GM21528 (cell line): ENCODE measurements around the gene GEMIN8.

Experiments used
- ATAC-seq: cut with Tn5 transposase; IDR thresholded peaks from one replicate; pipeline ENCODE4 v1.9.1; 2021; ENCODE audit warnings: mild to moderate bottlenecking, moderate library complexity; ENCODE audit not compliant: unreplicated experiment, low FRiP score

GEMIN8 gene

DNA sequence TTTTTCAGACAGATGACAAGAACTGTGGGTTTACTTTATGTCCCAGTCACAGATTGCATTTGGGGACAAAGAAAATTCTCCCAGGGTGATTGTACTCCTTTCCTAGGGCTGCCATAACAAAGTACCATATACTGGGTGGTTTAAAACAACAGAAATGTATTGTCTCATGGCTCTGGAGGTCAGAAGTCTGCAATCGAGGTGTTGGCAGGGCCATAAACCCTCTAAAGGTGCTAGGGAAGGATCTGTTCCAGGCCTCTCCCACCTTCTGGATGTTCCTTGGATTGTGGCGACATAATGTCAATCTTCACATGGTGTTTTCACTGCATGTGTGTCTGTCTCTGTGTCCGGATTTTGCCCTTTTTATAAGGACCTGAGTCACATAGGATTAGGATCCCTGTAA lies 12.3 kb downstream of the GEMIN8 start:
- ATAC-seq = no peak

DNA sequence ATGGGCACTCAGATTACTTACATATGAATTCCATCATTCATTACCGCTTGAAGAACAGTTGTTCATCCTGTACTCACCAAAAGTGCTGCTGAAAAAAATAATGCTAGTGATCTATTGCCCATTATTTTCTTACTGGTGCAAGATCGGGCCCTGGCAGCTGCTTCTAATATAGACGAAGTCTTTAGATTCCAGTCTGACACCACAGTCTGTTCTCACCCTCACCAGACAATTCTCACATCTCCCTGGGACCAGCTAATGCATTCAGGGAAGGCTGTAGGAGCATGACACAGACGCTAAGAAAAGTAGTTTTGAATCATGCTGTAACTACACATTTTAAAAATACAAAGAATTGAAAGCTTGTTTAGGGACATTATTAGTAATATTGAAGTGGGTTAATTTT lies 13.8 kb downstream of the GEMIN8 start:
- ATAC-seq = no peak

DNA sequence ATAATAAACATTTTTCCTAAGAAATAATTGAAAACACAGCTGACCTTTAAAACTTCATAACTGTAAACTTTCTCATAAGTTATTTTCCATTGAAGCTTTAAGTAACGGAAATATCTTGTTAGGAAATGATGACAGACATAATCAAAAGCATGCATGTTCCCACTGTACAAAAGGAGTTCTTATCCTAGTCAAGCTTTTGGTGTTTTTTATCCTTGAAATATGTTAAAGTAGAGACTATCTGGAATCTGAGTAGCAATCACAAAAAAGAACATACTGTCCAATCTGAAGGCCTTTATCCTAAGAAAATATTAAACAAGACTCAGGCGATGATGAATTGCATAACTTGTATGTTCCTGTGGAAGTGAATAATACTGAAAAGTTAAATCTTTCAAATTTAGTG lies 14.4 kb downstream of the GEMIN8 start:
- ATAC-seq = no peak

DNA sequence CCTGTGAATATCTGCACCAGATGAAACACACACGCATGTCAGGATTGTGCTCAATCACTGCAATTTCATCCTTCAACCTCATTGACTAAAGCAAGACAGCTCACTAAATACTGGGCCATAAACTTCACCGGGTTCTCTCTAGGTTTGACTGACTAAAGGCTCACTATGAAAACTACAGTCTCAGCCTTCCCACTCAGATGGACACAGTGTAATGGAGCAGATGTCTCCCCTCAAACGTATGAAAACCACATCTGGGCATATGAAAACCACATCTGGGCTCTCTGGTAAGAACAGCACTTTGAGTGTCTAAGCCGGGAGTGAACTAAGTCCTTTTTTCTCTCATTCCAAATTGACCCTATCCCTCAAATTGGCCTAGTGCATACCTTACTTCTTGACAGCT lies 15.2 kb downstream of the GEMIN8 start:
- ATAC-seq = no peak

DNA sequence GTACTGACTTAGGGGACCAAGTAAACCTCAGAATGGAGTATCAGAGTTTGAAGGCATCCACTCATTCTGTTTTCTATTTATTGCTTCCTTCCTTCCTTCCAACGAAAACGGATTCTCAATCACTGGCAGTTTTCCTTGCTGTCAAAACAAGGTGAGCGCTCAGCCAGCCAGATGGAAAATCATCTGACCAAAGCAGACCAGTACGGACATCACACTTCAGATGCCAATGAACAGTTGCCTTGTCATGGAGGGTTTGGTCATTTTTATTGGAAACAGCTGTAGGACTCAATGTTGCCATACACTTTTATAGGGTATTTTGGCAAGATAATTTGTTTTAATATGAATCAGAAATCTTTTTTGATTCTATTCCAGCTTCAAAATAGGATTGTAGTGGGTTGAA lies 16.6 kb downstream of the GEMIN8 start:
- ATAC-seq = no peak

DNA sequence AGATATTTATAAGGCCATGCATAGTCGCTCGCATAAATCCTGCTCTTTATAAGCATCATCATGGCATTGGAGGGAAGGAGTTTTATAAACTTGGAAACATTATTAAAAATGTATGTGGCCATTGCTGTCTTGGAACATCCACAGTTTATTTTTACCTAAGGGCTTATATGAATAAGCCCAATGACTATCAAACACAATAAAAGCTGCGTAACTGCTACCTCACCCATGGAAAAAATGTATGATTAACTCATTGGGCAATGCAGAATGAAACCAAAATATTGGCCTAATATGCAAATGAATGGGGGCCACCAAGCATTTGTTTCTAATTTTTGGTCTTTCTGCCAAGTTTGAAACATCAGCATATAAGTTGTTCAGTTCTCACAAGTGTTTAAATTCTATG lies 19.1 kb downstream of the GEMIN8 start:
- no peak for ATAC-seq

DNA sequence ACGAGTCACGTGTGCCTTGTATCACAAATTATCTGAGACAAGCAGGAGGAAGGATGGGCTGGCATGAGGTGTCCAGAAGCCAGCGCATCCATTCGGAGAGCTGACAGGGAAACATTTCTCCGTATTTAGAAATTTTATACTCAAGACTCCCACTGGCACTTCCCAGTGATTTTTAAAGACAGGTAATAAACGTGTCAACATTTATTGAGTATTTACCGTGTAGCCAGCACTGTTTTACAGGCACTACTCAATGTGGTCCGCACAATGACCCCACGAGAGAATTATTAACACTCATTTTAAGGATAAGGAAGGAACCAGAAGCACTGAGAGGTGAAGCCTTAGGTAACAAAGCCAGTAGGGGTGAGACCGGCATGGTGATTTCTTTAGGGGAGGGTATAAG lies 23.2 kb downstream of the GEMIN8 start:
- ATAC-seq = no peak

DNA sequence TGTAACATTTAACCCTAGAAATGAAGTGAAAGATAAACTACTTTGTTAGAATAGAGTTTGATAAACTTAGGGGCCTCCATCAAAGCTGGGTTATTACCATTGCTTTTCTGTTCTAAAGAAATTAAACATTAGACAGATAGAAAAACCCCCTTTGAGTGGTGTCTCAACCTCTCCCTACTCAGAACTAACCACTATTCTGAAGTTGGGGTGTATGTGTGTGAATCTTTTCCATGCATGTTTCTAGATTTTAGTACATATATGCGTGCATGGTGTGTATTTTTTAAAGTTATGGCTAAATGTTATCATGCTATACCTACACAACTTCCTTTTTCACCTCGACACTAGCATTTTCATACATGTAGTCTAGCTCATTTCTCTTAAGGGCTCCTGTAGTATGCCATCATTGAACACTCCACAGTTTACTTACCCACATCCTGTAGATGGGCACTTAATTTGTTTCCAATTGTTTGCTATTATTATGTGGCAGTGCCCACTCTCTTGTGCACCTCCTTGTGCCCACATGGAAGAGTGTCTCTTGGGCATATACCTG lies 25.7 kb downstream of the GEMIN8 start:
- ATAC-seq = no peak

DNA sequence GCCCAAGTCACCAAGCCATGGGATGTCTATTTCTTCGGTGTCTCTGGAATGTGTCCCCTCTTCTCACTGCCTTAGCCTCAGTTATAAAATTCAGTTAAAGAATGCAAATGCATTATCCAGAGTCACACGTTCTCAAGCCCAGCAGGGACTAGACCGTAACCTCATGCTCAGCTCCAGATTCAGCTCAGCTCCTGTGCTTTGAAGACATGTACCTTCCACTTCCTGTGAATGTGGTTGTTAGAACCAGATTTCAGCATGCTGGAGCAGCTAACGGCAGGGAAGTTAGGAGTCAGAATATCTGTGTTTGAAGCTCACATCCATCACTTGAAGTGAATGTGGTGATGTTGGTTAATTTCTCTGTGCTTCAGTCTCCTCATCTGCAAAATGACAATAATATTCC lies 26.7 kb downstream of the GEMIN8 start:
- ATAC-seq = no peak

DNA sequence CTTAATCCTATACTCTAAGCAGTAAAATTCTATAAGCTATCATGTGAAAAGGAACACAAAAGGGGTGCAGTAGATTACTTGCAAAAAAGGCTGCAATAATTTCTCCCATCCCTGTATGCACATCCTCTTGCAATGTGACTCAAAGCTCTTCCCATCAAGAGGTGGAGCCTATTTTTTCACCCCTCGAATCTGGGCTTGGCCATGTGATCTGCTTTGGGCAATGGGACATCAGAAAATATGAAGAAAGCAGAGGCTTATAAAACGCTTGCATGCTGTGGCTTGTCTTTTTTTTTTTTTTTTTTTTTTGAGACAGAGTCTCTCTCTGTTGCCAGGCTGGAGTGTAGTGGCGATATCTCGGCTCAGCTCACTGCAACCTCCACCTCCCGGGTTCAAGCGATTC lies 33.0 kb downstream of the GEMIN8 start:
- ATAC-seq = no peak

DNA sequence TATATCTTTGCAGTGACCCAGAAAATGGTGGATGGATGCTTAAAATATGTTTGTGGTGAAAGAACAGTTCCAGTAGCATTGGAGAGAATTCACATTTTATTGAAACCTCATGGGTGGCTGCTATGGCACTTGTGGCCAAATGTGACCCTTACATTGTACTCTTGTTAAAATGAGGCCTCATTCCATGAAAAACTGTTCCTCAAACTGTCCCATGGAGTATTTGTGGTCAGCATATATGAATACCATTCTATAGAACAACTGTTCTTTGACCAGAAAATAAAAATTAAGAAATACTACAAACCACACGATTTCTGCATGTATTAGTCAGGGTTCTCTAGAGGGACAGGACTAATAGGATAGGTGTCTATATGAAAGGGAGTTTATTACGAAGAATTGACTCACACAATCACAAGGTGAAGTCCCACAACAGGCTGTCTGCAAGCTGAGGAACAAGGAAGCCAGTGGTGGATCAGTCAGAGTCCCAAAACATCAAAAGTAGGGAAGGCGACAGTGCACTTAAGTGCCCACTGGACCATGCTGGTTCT lies 35.1 kb downstream of the GEMIN8 start:
- ATAC-seq = no peak

DNA sequence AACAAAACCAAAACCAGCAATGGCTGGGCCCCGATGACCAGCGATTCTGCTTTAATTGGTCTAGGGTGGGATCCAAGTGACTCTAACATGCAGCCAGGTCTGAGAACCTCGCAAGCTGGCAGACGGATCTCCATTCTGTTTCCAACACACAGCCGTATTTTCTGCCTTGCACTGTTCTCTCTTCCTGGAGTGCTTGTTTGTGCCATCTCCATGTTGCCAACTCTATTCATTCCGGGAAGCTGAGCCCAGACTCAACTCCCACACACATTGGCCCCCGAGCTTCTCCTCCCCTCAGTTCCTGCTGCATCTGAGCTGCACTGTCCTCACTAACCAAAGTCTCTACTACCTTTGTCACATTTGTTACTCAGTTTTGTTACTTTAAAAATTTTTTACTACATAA lies 35.6 kb downstream of the GEMIN8 start:
- ATAC-seq = no peak

DNA sequence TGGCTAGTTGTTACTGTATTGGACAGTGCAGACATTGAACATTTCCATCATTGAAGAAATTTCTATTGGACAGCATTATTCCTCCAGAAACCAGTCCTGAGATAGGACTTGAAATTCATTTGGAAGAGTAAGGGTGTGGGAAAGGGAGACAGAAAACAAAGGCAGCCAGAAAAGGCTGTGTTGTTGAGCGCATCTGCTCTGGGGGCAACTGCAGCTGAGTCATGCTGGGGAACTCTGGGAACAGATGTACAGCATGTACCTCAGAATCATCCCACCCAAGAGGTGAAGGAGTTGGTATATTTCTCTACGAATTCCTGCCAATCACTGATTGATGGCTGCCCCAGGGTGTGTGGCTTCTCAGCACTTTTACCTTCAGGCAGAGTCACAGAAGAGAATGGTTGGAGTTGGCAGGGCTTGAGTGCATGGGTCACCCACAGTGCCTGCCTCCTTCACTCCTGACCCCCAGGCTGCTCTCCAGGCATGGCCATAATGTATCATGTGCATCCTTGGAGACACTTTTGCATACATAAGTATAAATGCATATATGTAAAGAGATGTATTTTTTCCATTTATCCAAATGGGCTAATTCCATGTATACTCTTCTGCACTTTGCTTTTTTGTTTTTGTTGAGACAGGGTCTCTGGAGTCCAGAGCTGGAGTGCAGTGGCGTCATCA lies 39.4 kb downstream of the GEMIN8 start:
- no peak for ATAC-seq

DNA sequence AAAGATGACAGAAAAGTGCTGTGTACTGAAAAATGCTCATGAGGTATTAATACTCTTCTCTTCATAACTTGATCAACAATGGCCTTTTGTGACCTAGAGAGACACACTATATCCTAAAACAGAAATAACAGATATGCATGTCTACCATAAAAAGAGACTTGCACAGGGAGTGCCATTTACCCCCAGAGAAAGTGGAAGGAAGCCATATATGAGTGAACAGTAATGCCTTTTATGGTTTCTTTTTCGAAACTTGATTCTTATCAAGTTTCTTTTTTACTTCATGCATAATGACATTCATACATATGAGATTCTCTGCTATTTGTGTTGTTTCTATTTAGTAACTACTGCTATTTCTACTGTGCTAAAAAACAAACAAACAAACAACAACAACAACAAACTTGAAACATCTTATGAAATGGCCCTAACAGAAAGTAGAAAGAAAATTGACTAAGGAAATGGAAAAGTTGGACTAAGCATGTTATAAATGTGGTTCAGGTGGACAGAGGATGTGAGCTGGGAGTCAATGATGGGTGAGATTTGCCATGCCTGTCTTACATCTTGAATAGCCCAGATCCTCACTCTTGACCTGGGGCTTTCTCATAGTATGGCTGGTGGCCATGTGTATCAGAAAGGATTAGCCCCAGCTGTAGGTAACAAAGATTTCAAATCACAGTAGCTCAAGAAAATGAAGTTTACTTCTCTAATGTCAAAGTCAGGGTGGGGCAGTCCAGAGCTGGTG lies 43.8 kb downstream of the GEMIN8 start:
- no peak for ATAC-seq

DNA sequence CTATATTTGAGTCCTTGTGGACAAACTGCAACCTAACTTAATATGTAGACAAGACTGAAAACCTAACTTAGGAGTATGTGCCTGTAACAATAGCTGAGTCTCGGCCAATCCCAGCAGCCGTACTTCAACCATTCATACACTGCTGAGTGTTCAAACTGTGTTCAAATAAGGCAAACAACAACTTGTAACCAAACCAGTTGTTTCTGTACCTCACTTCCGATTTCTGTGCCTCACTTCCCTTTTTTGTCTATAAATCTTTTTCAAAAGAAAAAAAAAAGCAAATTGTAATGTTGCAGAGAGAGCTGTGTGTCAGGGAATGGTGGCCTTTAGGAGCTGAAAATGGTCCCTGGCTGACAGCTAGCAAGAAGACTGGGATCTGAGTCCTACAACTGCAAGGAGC lies 46.0 kb downstream of the GEMIN8 start:
- no peak for ATAC-seq

DNA sequence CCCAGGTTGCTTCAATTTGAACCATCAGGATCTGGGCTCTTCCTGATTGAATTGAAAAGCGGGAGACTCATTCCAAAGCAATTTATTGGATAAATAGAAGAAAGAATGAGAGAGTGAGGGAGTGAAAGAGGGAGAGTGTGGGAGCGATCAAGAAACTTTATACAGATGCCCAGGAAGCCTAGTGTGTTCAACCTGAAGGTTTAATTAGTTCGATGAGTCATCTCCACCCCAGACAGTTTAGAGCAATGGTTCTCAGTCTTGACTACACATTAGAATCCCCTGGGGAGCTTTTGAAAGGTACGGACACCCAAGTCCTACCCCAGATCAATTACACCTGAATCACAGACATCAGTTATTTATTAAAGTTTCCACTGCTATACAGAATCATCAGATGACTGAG lies 61.5 kb downstream of the GEMIN8 start:
- no peak for ATAC-seq

DNA sequence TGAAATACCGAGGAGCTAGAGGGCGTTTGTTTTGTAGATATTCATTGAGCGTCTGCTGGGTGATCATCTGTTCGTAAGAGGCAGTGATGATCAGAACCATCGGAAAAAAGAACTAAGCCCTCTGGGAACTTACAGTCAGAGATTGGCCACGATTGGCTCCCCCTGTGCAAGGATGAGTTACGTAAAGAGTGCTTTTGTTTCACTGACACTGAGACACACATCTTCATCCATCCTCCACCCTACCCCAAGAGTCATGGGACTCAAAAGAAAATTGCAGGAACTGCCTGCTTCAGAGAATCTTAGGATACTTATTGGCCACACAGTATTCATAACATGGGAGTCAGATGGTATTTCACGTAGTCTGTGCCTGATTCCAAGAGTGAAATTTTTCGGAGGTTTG lies 62.1 kb downstream of the GEMIN8 start:
- no peak for ATAC-seq

DNA sequence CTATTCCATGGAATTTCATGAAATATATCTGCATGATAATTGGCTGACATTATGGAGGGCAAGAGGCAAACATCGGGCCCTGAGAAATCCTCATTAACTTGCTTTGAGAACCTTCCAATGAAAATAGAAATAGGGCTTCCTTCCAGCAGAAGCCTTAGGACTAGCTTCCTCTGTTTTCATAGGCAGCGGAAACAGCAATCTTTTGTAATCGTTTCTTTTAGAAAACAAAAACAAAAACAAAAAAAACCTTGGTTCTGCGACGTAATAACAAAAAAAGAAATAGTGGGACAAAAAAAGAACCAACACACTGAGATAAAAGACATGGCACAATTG lies 62.9 kb downstream of the GEMIN8 start:
- no peak for ATAC-seq

DNA sequence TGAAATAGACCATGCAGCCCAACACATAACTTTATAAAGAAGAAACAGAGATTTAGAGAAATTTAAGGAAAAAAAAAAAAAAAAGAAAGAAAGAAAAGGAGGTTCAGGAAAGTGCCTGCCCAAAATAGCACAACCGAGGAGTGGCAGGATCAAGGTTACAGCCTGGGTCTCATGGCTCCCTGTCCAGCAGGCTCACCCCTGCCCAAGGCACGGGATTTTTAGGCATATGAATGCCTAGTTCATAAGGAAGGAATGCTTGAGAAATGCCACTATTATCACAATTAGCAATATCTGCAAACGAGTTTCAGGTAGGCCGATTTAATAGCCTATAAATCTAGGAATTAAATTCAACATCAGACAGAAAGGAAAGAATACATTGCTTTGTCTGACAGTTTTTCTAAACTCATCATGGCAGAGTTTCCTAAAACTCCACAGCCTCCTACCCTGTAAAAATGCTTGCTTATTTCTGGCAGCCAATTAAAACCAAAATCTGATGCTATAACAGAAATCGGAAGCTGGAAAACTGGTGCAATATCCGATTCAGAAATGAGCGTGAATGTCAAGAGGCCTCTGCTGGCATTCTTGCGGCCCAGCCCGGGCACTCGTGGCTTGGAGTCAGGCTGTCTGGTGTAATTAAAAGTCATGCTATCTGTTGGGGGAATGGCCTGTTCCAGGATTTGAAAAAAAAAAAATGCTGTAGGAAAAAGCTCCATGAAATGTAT lies 63.5 kb downstream of the GEMIN8 start:
- no peak for ATAC-seq

DNA sequence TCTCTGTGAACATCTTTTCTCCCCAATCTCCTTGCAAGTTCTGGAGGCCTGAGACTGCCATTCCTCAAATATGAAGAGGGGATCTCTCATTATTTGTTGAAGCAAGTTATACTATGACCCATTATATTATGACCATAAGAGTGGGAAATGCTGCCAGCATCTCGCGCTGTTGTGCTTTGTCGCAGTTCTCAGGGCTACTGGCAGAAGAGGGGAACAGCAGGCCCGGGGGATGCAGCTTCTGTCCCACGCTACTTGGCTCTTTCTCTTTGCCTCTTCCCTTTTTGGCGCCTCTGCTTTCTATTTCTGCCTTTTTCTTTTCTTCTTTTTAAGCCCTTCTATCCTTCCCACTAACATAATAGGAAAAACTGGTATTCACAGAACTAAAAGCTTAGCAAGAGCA lies 64.2 kb downstream of the GEMIN8 start:
- no peak for ATAC-seq

DNA sequence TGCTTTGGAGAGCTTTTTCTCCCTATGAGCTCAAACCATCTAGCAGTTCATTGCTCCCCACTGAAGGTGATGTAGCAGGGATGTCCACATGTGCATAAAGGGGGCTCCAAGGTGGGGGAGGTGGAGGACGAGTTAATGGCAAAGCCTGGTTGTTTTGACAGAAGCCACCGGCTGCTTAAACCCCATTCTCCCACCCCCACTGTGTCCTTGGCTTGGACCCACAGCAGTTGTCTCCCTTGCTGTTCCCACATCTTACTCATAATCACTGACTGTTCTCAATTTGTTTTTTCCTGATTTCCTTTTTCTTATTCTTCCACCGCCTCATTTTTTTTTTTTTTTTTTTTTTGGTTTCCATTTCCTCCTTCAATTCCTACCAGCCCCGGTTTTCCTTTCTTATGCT lies 72.7 kb downstream of the GEMIN8 start:
- no peak for ATAC-seq
